ENCODE data around the gene USP12.

USP12 gene

GRCh38 chr13:27132538-27132937, 39.1 kb downstream of the USP12 start:
- no peak for DNase-seq

GRCh38 chr13:27131906-27132305, 39.7 kb downstream of the USP12 start:
- H3K14ac ChIP-seq (ENCODE audit: low read length) = no peak overlapping the region
- H3K79me1 ChIP-seq (ENCODE audit: low read length) = no peaks in the 10 kb centered on the region
- no peaks in the 10 kb centered on the region for H3K9me3 ChIP-seq (ENCODE audit: insufficient read depth, low read depth, low read length)
- H3K4me2 ChIP-seq (ENCODE audit: low read length) = no peak overlapping the region
- no peak overlapping the region for H3K9ac ChIP-seq (ENCODE audit: low read length)
- no peak overlapping the region for H2BK5ac ChIP-seq (ENCODE audit: low read depth, low read length, poor library complexity)
- H3K4me3 ChIP-seq (ENCODE audit: low read depth, low read length) = no peak overlapping the region
- H3K36me3 ChIP-seq (ENCODE audit: control insufficient read depth in 1 of 2, insufficient read depth in 2 of 2, low read length in 2 of 2) = no peaks in the 10 kb centered on the region
- no peak overlapping the region for H3K18ac ChIP-seq (ENCODE audit: low read length)
- H3K23ac ChIP-seq (ENCODE audit: low read length) = no peak overlapping the region
- no peaks in the 10 kb centered on the region for H3K4me1 ChIP-seq (ENCODE audit: control insufficient read depth in 1 of 2, insufficient read depth in 2 of 2, low read length in 2 of 2)
- no peak overlapping the region for H2AK5ac ChIP-seq (ENCODE audit: low read length)
- H2BK120ac ChIP-seq (ENCODE audit: insufficient read depth, low read length, poor library complexity) = no peak overlapping the region
- H3K4ac ChIP-seq (ENCODE audit: low read depth, low read length) = no peak overlapping the region
- H2BK12ac ChIP-seq (ENCODE audit: low read length) = no peak overlapping the region
- WGBS (ENCODE audit: extremely low coverage, insufficient coverage, insufficient read length) = no CpG with 5 or more reads among the region's 3 CpGs
- H2AFZ ChIP-seq (ENCODE audit: insufficient read depth, low read length, poor library complexity) = no peak overlapping the region
- no peaks in the 10 kb centered on the region for H3K27me3 ChIP-seq (ENCODE audit: insufficient read depth, low read length)
- H3K79me2 ChIP-seq (ENCODE audit: control insufficient read depth, insufficient read depth, low read length, poor library complexity) = peaks cover 5% of the 10 kb centered on the region
- DNase-seq = no peak
- no peak overlapping the region for H3K27ac ChIP-seq (ENCODE audit: low read depth, low read length)
- no peak overlapping the region for H4K8ac ChIP-seq (ENCODE audit: low read depth, low read length)
- H4K91ac ChIP-seq (ENCODE audit: low read depth, low read length) = no peak overlapping the region
- H4K12ac ChIP-seq (ENCODE audit: low read depth, low read length) = no peak overlapping the region

More at GRCh38 chr13:27132538-27132937, 39.1 kb downstream of the USP12 start:
- H3K36me3 ChIP-seq (ENCODE audit: control insufficient read depth in 1 of 2, insufficient read depth in 2 of 2, low read length in 2 of 2) = no peaks in the 10 kb centered on the region
- H2BK120ac ChIP-seq (ENCODE audit: insufficient read depth, low read length, poor library complexity) = no peak overlapping the region
- H3K18ac ChIP-seq (ENCODE audit: low read length) = no peak overlapping the region
- H2BK12ac ChIP-seq (ENCODE audit: low read length) = no peak overlapping the region
- no peak overlapping the region for H2AK5ac ChIP-seq (ENCODE audit: low read length)
- no CpG with 5 or more reads among the region's 5 CpGs for whole genome bisulfite sequencing (ENCODE audit: extremely low coverage, insufficient coverage, insufficient read length)
- no peak overlapping the region for H2BK5ac ChIP-seq (ENCODE audit: low read depth, low read length, poor library complexity)
- no peak overlapping the region for H3K4me2 ChIP-seq (ENCODE audit: low read length)
- no peak overlapping the region for H4K8ac ChIP-seq (ENCODE audit: low read depth, low read length)
- H3K4me1 ChIP-seq (ENCODE audit: control insufficient read depth in 1 of 2, insufficient read depth in 2 of 2, low read length in 2 of 2) = no peaks in the 10 kb centered on the region
- no peak overlapping the region for H2AFZ ChIP-seq (ENCODE audit: insufficient read depth, low read length, poor library complexity)
- no peak overlapping the region for H4K12ac ChIP-seq (ENCODE audit: low read depth, low read length)
- H3K23ac ChIP-seq (ENCODE audit: low read length) = no peak overlapping the region
- H3K4me3 ChIP-seq (ENCODE audit: low read depth, low read length) = no peak overlapping the region
- H3K79me1 ChIP-seq (ENCODE audit: low read length) = no peaks in the 10 kb centered on the region
- no peak overlapping the region for H3K4ac ChIP-seq (ENCODE audit: low read depth, low read length)
- peaks cover 5% of the 10 kb centered on the region for H3K79me2 ChIP-seq (ENCODE audit: control insufficient read depth, insufficient read depth, low read length, poor library complexity)
- H3K14ac ChIP-seq (ENCODE audit: low read length) = no peak overlapping the region
- no peak overlapping the region for H4K91ac ChIP-seq (ENCODE audit: low read depth, low read length)
- H3K9me3 ChIP-seq (ENCODE audit: insufficient read depth, low read depth, low read length) = no peaks in the 10 kb centered on the region
- H3K9ac ChIP-seq (ENCODE audit: low read length) = no peak overlapping the region
- H3K27ac ChIP-seq (ENCODE audit: low read depth, low read length) = no peak overlapping the region
- no peaks in the 10 kb centered on the region for H3K27me3 ChIP-seq (ENCODE audit: insufficient read depth, low read length)

GRCh38 chr13:27130979-27131623, 40.5 kb downstream of the USP12 start:
- no CpG with 5 or more reads among the region's 4 CpGs for WGBS (ENCODE audit: extremely low coverage, insufficient coverage, insufficient read length)

GRCh38 chr13:27130223-27130978, 41.2 kb downstream of the USP12 start:
- Histone ChIP-seq H3K4me2 (ENCODE audit: low read length) (no peak overlapping the region), H3K14ac (ENCODE audit: low read length) (no peak overlapping the region), H2BK5ac (ENCODE audit: low read depth, low read length, poor library complexity) (no peak overlapping the region), H3K4ac (ENCODE audit: low read depth, low read length) (peak overlapping the region; percentile 34), H4K12ac (ENCODE audit: low read depth, low read length) (no peak overlapping the region), H3K27ac (ENCODE audit: low read depth, low read length) (no peak overlapping the region), H4K91ac (ENCODE audit: low read depth, low read length) (no peak overlapping the region), H3K79me1 (ENCODE audit: low read length) (peaks cover 2% of the 10 kb centered on the region), H2BK120ac (ENCODE audit: insufficient read depth, low read length, poor library complexity) (no peak overlapping the region), H3K79me2 (ENCODE audit: control insufficient read depth, insufficient read depth, low read length, poor library complexity) (peaks cover 8% of the 10 kb centered on the region), H2AFZ (ENCODE audit: insufficient read depth, low read length, poor library complexity) (no peak overlapping the region), H3K18ac (ENCODE audit: low read length) (no peak overlapping the region), H3K9ac (ENCODE audit: low read length) (no peak overlapping the region), H3K4me3 (ENCODE audit: low read depth, low read length) (no peak overlapping the region), H3K9me3 (ENCODE audit: insufficient read depth, low read depth, low read length) (peaks cover 4% of the 10 kb centered on the region), H3K4me1 (ENCODE audit: control insufficient read depth in 1 of 2, insufficient read depth in 2 of 2, low read length in 2 of 2) (peaks cover 3 to 5% of the 10 kb centered on the region in 2 experiments), H4K8ac (ENCODE audit: low read depth, low read length) (no peak overlapping the region), H3K23ac (ENCODE audit: low read length) (no peak overlapping the region), H2BK12ac (ENCODE audit: low read length) (no peak overlapping the region), H3K27me3 (ENCODE audit: insufficient read depth, low read length) (no peaks in the 10 kb centered on the region), H2AK5ac (ENCODE audit: low read length) (no peak overlapping the region), H3K36me3 (ENCODE audit: control insufficient read depth in 1 of 2, insufficient read depth in 2 of 2, low read length in 2 of 2) (peaks cover 3 to 4% of the 10 kb centered on the region in 2 experiments)
- peak in 1 of 2 donors; percentile 40 for DNase-seq
- WGBS (ENCODE audit: extremely low coverage, insufficient coverage, insufficient read length) = no CpG with 5 or more reads among the region's 7 CpGs

More at GRCh38 chr13:27130979-27131623, 40.5 kb downstream of the USP12 start:
- Histone ChIP-seq H2BK120ac (ENCODE audit: insufficient read depth, low read length, poor library complexity) (no peak overlapping the region), H2AK5ac (ENCODE audit: low read length) (no peak overlapping the region), H3K23ac (ENCODE audit: low read length) (no peak overlapping the region), H3K79me1 (ENCODE audit: low read length) (no peaks in the 10 kb centered on the region), H3K4ac (ENCODE audit: low read depth, low read length) (peak overlapping the region; percentile 43), H3K27ac (ENCODE audit: low read depth, low read length) (no peak overlapping the region), H4K12ac (ENCODE audit: low read depth, low read length) (no peak overlapping the region), H3K4me2 (ENCODE audit: low read length) (no peak overlapping the region), H3K27me3 (ENCODE audit: insufficient read depth, low read length) (no peaks in the 10 kb centered on the region), H2BK12ac (ENCODE audit: low read length) (no peak overlapping the region), H3K36me3 (ENCODE audit: control insufficient read depth in 1 of 2, insufficient read depth in 2 of 2, low read length in 2 of 2) (no peaks in the 10 kb centered on the region), H3K79me2 (ENCODE audit: control insufficient read depth, insufficient read depth, low read length, poor library complexity) (peaks cover 5% of the 10 kb centered on the region), H4K8ac (ENCODE audit: low read depth, low read length) (no peak overlapping the region), H3K4me3 (ENCODE audit: low read depth, low read length) (no peak overlapping the region), H2BK5ac (ENCODE audit: low read depth, low read length, poor library complexity) (no peak overlapping the region), H2AFZ (ENCODE audit: insufficient read depth, low read length, poor library complexity) (no peak overlapping the region), H3K4me1 (ENCODE audit: control insufficient read depth in 1 of 2, insufficient read depth in 2 of 2, low read length in 2 of 2) (no peaks in the 10 kb centered on the region), H3K18ac (ENCODE audit: low read length) (no peak overlapping the region), H3K9ac (ENCODE audit: low read length) (no peak overlapping the region), H3K14ac (ENCODE audit: low read length) (no peak overlapping the region), H4K91ac (ENCODE audit: low read depth, low read length) (no peak overlapping the region), H3K9me3 (ENCODE audit: insufficient read depth, low read depth, low read length) (no peaks in the 10 kb centered on the region)
- DNase-seq = peak; percentile 31 to 60
